Hepatocyte (in vitro differentiated cells): ENCODE results near the gene C2.

Experiments used
- CTCF ChIP-seq: fragments of 200-600 bp; sonication (generic); IDR thresholded peaks from 2 replicates; pipeline ENCODE4 v1.5.1; 2016; ENCODE audit warnings: antibody characterized with exemption, mild to moderate bottlenecking; ENCODE audit not compliant: poor library complexity
- EZH2 ChIP-seq: fragments of 200-600 bp; sonication (generic); IDR thresholded peaks from 2 replicates; pipeline ENCODE4 v1.6.1; 2016; ENCODE audit warnings: antibody characterized with exemption, mild to moderate bottlenecking, borderline replicate concordance
- EZH2phosphoT487 ChIP-seq: fragments of 200-600 bp; sonication (generic); IDR thresholded peaks from one replicate; pipeline ENCODE4 v1.6.1; 2018; ENCODE audit warnings: antibody characterized with exemption, mild to moderate bottlenecking, low read depth, moderate library complexity; ENCODE audit not compliant: unreplicated experiment, severe bottlenecking

GRCh38 chr6:31952890-31953289, 25.4 kb downstream of the C2 start:
- TF ChIP-seq CTCF (no peak), EZH2phosphoT487 (no peak), EZH2 (no peak)
